ENCODE data around the gene THAP11. TPM values are rescaled to one million over a fixed set of nuclear protein-coding genes. Genes with fewer than 3 reads are reported as not detected.
"Not testable (repeated sequence)": the region's sequence is repeated elsewhere in the genome, so short reads cannot be mapped to it uniquely, and the experiment has no call there.

The THAP11 gene
- total RNA-seq, 1 experiment from 2014 or later: 38.3 TPM

DNA sequence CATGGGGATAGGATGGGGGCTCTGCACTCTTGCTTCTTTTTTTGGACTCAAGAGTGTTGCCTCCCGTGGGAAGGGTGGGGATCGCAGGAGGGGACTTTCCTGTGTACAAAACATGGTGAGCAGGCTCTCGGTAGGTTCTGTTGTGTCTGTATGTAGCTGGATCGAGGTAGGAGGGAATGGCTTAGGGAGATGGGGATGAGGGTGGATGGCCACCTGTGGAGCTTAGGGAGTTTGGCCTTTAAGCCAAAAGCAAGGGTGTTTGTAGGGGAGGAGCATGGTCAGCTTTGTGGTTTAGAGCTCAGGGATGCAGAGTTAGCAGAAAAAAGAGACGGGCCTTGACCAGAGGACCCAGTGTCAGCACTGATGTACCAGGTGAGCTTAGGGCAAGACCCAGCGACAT, 19.8 kb downstream of the THAP11 start:
- Mint-ChIP-seq H3K27ac (ENCODE audit: unreplicated experiment) (no peak overlapping the region), H3K4me3 (ENCODE audit: low read depth, unreplicated experiment) (no peak overlapping the region), H3K36me3 (ENCODE audit: insufficient read depth, unreplicated experiment) (peaks cover 73% of the 10 kb centered on the region), H3K9me3 (ENCODE audit: low read depth, unreplicated experiment) (no peaks in the 10 kb centered on the region), H3K4me1 (ENCODE audit: low read depth, unreplicated experiment) (peaks cover 50% of the 10 kb centered on the region), H3K27me3 (ENCODE audit: unreplicated experiment) (no peaks in the 10 kb centered on the region)
- BruUV-seq (replicated peaks): no TSS peak
- no peak for DNase-seq
- TF ChIP-seq, protein P1, sequence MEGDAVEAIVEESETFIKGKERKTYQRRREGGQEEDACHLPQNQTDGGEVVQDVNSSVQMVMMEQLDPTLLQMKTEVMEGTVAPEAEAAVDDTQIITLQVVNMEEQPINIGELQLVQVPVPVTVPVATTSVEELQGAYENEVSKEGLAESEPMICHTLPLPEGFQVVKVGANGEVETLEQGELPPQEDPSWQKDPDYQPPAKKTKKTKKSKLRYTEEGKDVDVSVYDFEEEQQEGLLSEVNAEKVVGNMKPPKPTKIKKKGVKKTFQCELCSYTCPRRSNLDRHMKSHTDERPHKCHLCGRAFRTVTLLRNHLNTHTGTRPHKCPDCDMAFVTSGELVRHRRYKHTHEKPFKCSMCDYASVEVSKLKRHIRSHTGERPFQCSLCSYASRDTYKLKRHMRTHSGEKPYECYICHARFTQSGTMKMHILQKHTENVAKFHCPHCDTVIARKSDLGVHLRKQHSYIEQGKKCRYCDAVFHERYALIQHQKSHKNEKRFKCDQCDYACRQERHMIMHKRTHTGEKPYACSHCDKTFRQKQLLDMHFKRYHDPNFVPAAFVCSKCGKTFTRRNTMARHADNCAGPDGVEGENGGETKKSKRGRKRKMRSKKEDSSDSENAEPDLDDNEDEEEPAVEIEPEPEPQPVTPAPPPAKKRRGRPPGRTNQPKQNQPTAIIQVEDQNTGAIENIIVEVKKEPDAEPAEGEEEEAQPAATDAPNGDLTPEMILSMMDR (IDR thresholded peaks at IDR 0.05; ENCODE audit: unreplicated experiment): no peak
- intact Hi-C loops (cut with micrococcal nuclease; ENCODE audit: unreplicated experiment): no loop called here
- CTCF ChIA-PET: interaction anchor here (1.5 kb wide), 1 partner anchor 13 kb away, joined by 6 read pairs; no protein-coding TSS in a partner anchor

DNA sequence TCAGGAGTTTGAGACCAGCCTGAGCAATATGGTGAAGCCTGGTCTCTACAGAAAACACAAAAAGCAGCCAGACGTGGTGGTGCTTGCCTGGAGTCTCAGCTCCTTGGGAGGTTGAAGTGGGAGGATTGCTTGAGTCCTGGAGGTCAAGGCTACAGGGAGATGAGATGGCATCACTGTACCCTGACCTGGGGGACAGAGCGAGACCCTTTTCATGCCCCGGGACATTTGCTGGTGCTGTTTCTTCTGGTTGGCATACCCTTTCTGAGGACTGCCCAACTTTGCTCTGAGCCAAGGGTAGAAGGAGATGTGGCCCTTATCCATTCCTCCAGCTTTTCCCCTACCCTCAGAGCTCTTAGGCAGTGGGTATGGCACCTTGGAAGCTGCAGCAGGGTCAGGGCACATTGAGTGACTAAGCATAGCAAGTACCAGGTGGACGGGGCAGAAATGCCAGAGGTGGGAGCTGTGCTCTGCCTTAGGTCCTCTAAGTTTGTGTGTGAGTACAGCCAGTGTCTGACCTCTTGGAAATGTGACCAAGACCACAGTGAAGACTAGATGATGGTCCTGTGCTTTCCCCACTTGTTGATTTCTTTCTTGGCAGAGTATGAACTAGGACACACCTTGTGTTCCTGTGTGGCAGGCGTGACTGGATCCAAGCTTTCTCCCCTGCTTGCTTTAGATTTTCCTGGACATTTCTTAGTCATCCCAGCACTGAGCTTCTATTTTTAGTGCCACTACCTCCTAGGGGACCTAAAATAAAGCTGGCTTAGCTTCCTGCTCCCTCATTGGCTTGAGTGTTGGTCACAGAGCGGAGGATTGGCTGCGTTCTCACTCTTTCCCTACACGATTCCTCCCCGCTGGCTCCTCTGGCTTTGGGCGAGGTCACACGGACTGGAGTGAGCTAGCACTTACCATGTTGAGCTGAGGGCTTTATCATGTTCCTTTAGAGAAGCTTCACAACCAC, 20.8 kb downstream of the THAP11 start:
- CTCF ChIA-PET: interaction anchor here (0.5 to 1.5 kb wide), 2 partner anchors 12 to 52 kb away, joined by 3 to 6 read pairs; no protein-coding TSS in a partner anchor
- peaks cover 66% of the 10 kb centered on the region for H3K36me3 Mint-ChIP-seq (ENCODE audit: insufficient read depth, unreplicated experiment)
- BruUV-seq (replicated peaks): no TSS peak
- H3K9me3 Mint-ChIP-seq (ENCODE audit: low read depth, unreplicated experiment): no peaks in the 10 kb centered on the region
- TF ChIP-seq, protein P1 (IDR thresholded peaks at IDR 0.05; ENCODE audit: unreplicated experiment): no peak
- peaks cover 40% of the 10 kb centered on the region for H3K4me1 Mint-ChIP-seq (ENCODE audit: low read depth, unreplicated experiment)
- no peak for DNase-seq
- intact Hi-C loops (cut with micrococcal nuclease; ENCODE audit: unreplicated experiment): no loop called here
- no peak overlapping the region for H3K4me3 Mint-ChIP-seq (ENCODE audit: low read depth, unreplicated experiment)
- H3K27ac Mint-ChIP-seq (ENCODE audit: unreplicated experiment): no peak overlapping the region
- no peaks in the 10 kb centered on the region for H3K27me3 Mint-ChIP-seq (ENCODE audit: unreplicated experiment)

DNA sequence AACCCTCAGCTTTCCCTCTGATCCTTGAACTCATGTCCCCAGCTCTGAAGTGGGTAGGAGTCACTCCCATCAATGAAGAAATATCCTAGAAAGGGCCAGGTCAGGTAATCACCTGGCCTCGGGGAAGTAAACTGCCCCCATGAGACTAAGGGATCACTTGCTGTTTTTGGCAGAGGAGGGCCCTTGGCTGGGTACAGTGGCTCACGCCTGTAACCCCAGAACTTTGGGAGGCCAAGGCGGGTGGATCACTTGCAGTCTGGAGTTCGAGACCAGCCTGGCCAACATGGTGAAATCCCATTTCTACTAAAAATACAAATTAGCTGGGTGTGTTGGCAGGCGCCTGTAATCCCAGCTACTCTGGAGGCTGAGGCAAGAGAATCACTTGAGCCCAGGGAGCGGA, 21.9 kb downstream of the THAP11 start:
- H3K27me3 Mint-ChIP-seq (ENCODE audit: unreplicated experiment); H3K4me3 Mint-ChIP-seq (ENCODE audit: low read depth, unreplicated experiment); H3K27ac Mint-ChIP-seq (ENCODE audit: unreplicated experiment); intact Hi-C loops (cut with micrococcal nuclease; ENCODE audit: unreplicated experiment); DNase-seq; CTCF ChIA-PET; BruUV-seq (replicated peaks); H3K9me3 Mint-ChIP-seq (ENCODE audit: low read depth, unreplicated experiment): not testable (repeated sequence)
- peaks cover 32% of the 10 kb centered on the region for H3K4me1 Mint-ChIP-seq (ENCODE audit: low read depth, unreplicated experiment)
- H3K36me3 Mint-ChIP-seq (ENCODE audit: insufficient read depth, unreplicated experiment): peaks cover 57% of the 10 kb centered on the region

DNA sequence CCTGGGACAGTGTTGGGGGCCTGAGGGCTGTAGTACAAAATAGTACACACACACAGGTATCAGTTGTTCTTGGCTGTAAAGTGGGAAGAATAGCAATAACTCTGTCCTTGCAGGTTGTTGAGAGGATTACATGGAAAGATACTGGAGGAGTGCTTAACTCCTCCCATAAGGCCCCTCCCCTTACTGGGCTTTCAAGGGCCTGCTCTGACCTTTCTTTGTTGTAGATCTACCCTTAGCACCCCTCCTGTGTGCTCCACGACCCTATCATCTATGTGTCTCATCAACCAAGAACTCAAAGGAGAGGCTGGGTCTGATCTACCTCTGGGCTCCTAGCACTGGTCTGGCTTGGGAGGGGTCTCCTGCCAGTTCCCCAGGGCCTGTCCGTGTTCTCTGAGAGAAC, 22.5 kb downstream of the THAP11 start:
- intact Hi-C loops (cut with micrococcal nuclease; ENCODE audit: unreplicated experiment): no loop called here
- H3K36me3 Mint-ChIP-seq (ENCODE audit: insufficient read depth, unreplicated experiment): peaks cover 54% of the 10 kb centered on the region
- no peak overlapping the region for H3K27ac Mint-ChIP-seq (ENCODE audit: unreplicated experiment)

More for the DNA sequence above, 22.5 kb downstream of the THAP11 start:
- H3K27me3 Mint-ChIP-seq (ENCODE audit: unreplicated experiment): no peaks in the 10 kb centered on the region
- H3K4me1 Mint-ChIP-seq (ENCODE audit: low read depth, unreplicated experiment): peaks cover 32% of the 10 kb centered on the region
- H3K9me3 Mint-ChIP-seq (ENCODE audit: low read depth, unreplicated experiment): no peaks in the 10 kb centered on the region
- no peak for DNase-seq
- TF ChIP-seq, protein P1 (IDR thresholded peaks at IDR 0.05; ENCODE audit: unreplicated experiment): no peak
- CTCF ChIA-PET: interaction anchor here (1.0 to 1.7 kb wide), 2 partner anchors 19 to 48 kb away, joined by 7 to 18 read pairs; no protein-coding TSS in a partner anchor
- BruUV-seq (replicated peaks): no TSS peak
- no peak overlapping the region for H3K4me3 Mint-ChIP-seq (ENCODE audit: low read depth, unreplicated experiment)

Measured in Calu3 (cell line).